Left forelimb (tissue), 1 donor: ENCODE data around the gene CCSER1.
"Not testable (repeated sequence)": the region's sequence is repeated elsewhere in the genome, so short reads cannot be mapped to it uniquely, and the experiment has no call there.

Source experiments
- DNase-seq: peaks from one replicate; pipeline ENCODE4 v3.0.0-alpha.2; 2018; ENCODE audit warnings: low spot score

The CCSER1 gene

DNA sequence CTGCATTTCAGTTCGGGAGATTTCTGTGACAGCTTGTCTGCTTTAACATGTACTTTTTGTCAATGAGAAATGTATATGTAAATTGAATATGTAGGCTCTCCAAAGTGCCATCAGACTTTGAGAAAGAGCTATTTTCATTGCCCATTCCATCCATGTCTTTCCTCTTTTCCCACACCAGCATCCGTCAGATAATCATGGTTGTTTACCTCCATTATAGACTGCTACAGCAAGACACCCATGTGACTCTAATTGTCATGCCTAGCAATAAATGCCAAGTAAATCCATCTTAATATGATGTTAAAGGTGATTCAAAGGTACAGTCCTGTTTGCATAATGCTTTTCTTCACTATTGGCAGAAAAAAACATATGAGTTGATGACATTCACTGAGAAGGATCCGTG, 1157.3 kb downstream of the CCSER1 start:
- DNase-seq = no peak

DNA sequence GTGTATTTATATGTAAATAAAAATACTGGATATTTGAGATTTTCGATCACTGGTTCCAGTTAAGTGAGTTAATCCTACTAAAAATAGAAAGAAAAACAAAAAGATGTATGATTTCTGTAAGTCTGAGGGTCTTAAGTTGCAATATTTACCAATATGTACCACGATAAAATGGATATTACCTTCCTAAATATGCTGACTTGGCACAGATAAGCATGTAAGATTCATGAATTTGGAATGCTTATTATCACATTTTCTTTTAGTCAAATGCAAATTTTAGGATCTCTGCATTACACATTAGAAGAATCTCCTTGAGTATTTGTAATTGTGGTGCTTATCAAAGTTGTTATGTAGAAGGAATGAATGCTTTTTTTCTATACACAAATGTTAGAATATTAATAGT, 1158.3 kb downstream of the CCSER1 start:
- DNase-seq = no peak

DNA sequence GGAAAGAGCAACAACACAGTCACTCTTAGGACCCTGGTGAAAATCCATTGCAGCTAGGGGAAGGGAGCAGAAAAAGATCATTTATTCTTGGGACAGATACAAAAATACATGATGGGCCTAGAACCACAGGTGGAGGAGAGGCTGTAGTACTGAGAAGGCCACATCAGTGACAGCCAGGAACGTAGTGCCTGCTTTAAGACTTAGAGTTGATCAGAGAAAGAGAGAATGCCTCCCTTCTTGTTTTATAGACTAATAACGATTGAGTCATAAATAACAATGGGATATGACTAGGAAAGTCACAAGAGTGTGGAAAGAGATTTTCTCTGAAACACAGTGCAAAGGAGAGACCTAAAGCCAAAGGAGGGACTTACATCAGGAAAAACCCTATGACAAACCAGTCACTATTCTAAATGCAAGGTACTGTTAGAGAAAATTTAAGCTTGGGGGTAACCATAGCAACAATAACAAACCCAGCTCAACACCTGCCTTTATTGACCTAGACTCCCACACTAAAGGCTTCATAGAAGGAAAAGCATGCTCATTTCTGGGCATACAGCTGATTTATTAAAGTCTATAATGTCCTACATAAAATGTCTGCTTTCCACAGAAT, 1161.6 kb downstream of the CCSER1 start:
- DNase-seq = no peak

DNA sequence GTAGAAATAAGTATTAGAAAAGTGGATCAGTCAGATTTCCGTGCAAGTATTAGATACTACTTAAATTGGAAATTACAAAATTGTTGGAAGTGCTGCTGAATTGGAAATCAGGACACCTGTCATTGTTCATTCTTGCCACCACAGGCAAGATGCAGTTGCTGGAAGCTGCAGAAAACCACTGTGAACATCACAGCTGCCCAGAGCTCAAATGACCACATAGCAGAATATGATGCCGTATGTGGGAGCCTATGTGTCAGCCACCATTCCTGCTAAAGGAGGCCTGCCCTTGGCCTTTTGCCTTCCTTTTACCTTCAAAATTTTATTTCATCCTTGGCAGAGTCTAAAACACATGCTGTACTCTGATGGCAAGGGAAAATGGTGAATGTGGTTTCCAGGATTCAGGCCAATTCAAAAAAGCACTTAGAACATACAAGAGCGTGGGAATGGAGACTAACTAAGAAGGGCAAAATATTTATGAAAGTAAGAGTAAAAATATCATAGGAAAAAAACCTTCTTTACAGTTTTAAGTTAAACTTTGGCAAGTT, 1171.0 kb downstream of the CCSER1 start:
- DNase-seq = no peak

- no peak for DNase-seq
These were observed 1171.6 kb downstream of the CCSER1 start for GRCh38 chr4:91298824-91299223.

DNA sequence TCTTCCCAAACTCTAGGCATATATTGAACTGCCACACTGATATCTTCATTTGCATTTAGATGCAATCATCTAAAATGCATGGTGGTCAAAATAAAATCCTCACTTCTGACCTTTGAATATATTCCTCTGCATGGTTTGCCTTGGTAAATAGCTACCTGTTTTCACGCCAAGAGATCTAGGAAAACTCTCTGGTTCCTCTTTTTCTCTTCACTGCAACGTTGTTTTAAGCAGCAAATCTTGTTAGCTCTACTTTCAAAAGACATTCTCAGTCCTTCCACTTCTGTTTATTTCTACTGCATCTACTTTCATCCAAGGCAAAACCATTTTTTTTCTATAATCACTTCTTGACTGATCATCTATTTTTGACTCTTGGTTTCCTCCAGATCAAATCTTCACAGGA, 1174.9 kb downstream of the CCSER1 start:
- DNase-seq = no peak

DNA sequence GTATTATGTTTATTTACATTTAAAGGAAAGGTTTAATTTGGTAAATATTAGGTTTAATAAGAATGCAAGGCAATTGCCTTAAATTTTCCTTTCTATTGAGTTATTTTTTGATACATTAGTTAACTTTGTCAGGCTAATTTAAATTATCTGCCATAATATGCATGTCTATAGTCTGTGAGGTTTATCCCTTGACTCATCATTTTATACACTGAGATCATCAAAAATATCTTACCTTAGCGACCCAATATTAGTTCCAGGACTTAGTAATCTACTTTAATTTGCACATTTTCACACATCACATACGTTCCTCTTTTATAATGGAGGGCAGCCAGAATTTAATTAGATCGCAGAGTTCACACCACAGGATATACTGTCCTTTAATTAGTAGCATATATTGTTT, 1177.1 kb downstream of the CCSER1 start:
- no peak for DNase-seq

GRCh38 chr4:91317434-91317833, 1190.2 kb downstream of the CCSER1 start:
- DNase-seq = no peak

DNA sequence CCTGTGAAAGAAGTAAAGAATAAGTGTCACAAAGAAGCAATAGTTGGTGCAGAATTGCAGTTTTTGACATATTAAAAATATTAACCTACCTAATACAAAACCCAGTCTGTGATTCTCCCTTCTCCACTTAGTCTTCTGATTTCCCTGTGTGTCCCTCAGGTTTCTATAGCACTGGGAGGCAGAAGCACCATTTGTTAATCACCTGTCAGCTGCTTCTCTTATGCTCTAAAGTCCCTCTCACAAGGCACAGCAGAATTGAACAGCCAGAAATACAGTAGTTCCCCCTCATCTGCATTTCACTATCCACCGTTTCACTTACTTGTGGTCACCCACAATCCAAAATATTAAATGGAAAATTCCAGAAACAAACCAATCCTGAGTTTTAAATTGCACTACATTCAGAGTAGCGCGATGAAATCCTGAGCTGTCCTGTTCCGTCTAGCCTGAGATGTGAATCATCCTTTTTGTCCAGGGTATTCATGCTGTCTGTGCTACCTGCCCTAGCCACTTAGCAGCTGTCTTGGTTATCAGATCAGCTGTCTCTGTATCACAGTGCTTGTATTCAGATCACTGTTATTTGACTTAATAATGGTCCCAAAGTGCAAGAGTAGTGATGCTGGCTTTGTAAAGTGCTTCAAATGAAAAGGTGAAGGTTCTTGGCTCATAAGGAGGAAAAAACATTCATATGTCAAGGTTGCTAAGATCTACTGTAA, 1192.5 kb downstream of the CCSER1 start:
- DNase-seq = no peak

DNA sequence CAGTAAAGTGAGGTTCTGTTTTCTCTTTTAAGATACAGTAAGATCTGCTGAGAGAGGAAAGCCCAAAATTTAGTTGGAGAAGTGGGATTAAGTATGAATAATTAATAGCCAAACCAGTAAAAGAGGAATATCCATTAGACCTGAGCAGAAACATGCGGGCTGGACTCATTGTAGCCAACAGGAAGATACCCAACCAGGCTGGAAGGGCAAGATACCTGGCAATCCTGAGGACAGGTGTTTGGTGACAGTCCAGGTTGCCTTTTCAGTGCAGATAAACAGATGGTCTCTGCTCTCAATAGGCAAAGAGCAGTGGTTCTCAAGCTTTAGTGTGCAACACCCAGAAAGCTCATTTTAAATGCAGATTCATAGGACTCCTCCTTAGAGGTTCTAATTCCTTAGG, 1195.8 kb downstream of the CCSER1 start:
- DNase-seq = no peak

DNA sequence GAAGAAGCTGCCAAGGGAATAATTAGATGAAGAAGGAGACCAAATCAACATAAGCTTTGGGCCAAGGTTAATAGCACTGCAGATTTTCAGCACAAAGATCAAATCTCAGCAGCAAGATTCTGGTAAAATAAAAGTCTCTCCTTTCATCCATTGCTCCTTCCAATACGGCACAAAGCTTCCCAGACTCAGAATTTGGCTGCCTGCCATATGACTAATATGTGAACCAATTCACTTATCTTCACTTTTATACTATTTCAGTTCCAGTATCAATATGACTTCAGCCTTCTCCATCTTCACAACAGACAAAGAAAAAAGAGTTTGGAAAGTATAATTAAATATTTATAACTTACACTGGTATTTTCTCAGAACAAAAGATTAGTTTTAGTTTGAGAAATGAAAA, 1198.3 kb downstream of the CCSER1 start:
- no peak for DNase-seq

- not testable (repeated sequence) for DNase-seq
These were observed 1199.0 kb downstream of the CCSER1 start for GRCh38 chr4:91326167-91326566.

DNA sequence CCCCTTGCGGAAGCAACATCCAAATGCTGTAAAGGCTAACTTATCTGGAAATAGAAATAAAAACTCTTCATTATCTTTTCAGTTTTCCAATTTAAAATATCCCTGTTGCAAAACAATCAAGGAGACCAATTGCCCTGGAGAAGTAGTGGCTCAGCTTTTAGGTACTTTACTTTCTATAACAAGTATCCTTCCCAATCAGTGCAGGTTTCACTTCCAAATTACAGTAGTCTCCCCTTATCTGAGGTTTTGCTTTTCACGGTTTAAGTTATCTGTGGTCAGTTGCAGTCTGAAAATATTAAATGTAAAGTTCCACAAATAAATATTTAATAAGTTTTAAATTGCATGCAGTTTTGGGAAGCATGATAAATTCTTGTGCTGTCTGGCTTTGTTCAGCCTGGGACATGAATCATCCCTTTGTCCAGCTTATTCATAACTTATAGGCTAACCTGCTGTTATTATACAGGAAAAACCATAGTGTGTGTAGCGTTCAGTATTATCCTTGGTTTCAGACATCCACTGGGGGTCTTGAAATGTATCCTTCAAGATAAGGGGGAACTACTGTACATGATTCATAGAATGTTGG, 1203.5 kb downstream of the CCSER1 start:
- no peak for DNase-seq

DNA sequence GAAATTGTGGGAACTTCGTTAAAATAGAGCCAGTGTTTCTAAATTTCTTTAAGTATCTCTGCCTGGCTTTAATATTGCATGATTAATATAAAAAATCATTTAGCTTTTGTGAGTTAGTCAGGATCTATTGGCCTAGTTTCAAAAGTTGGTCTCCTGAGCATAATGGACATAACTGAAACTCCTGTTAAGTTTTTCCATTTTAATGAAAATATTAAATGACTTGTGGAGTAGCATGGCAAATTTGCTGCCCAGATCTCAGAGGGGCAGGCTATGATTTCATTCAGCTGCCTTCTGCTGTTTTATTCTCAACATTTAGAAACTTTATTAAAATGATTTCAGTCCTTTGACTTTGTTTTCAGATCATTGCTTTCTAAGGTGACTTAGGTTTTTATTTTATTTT, 1213.6 kb downstream of the CCSER1 start:
- DNase-seq = no peak

DNA sequence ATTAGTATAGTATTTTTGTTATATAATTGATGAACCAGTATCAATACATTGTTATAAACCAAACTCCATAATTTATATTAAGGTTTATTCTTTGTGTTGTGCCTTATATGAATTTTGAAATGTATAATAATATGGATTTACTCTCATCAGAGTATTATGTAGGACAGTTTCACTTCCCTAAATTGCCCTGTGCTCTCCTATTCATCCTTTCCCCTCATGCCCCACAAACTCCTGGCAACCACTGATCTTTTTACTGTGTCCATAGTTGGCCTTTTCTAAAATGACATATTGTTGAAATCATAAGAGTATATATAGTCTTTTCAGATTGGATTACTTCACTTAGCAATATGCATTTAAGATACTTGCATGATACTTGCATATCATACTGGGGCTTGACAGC, 1218.4 kb downstream of the CCSER1 start:
- no peak for DNase-seq

DNA sequence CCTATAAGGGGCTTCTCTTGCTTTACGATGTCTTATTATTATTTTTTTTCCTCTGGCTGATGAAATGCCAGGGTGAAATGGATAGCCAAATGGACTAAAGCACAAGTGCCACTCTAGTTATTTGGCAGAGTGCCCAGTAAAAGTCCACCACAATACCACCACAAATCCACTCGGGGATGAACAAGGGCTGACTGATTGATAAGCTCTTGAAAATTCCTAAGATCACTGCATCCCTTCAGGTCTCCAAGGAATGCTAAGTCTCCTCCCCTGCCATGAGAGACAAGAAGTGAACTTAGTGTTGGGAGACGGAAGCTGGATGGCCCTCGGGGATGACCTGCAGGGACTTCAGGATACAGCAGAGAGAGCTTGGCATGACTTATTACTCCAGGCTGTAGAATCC, 1229.3 kb downstream of the CCSER1 start:
- not testable (repeated sequence) for DNase-seq

DNA sequence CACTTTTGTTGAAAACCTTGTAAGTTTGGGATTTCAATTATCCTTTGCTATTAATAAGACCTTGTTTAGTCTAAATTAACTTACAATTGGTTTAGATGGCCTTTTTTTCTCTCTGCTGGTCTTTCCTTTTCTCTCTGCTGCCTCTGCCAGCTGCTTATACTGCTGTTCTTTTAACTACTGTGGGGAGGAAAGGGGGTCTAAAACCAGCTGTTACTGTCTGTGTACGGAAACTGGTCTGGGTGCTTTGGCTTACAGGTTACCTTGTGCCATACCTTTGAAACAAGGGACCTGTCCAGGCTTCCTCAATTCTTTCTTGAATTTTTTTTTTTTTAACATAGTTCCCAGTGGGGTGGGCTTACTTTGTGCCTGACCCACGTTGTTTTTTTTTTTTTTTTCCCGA, 1230.8 kb downstream of the CCSER1 start:
- DNase-seq = not testable (repeated sequence)

- not testable (repeated sequence) for DNase-seq
These were observed 1231.4 kb downstream of the CCSER1 start for GRCh38 chr4:91358621-91359020.

GRCh38 chr4:91359041-91360031, 1232.1 kb downstream of the CCSER1 start:
- no peak for DNase-seq

DNA sequence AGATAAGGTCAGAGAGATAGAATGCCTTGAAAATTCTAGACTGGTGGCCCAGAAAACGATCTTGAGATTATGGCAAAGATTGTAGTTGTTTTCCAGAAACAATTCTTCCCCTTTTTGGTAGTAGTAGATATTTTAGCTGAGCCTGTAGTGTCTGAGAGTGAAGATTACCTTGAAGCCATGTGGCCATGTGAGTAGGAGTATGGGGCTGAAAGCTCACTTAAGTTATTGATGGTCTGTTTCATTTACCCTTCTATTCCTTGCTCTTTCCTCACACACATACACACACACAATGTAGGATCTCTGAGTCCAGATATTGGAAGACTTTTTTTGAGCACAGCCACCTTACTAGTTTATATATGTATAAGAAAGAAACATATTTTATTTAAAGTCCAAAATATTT, 1234.9 kb downstream of the CCSER1 start:
- no peak for DNase-seq

DNA sequence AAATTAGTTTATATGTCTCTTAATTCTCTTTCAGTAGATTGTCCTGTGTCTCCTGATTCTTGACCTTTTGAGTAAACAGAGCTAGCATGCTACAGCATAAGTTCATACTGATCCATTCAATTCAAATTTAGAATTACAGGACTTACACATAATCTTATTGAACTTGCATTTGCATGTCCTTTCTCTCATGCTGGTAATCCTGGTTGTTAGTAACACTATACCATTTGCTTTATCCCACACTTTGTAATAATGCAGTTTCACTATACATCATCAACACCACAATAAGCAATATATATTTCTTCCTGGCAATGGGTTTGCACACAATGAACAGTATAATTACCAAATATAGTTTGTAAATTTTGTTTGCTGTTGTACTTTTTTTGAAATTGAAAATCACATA, 1239.4 kb downstream of the CCSER1 start:
- no peak for DNase-seq

DNA sequence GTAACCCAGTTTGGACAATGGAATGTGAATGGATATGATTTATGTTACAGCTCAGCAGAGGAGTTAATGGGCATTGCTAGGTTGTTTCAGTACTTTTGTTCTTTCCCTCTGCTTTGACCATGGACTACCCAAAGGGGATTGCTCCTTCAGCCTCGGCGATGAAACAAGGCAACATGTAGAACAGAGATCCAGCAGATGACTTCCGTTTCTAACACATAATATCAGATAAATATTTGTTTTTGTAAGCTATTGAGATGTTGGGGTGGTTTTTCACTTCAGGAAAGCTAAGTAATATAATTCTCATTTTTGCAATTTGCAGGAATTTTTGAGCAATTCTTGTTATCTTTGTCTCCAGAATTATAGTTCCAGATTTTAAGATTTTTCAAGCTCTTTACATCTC, 1241.9 kb downstream of the CCSER1 start:
- no peak for DNase-seq
